H1 (cell line): ENCODE data around the gene SUGP2. TPM values are rescaled to one million over a fixed set of nuclear protein-coding genes. Genes with fewer than 3 reads are reported as not detected.

Experiments used
- CTCF ChIA-PET: fragments of 300-600 bp; sonication (Branson Sonifier 250); formaldehyde crosslinking; loops from one replicate; lab custom pipeline; 2021; ENCODE audit not compliant: partially characterized antibody; lab: Charles Lee
- POLR2A ChIA-PET: fragments of 300-600 bp; sonication (Branson Sonifier 250); formaldehyde crosslinking; loops from one replicate; lab custom pipeline; 2021; ENCODE audit warnings: inconsistent platforms; ENCODE audit not compliant: partially characterized antibody; lab: Charles Lee
- DNase-seq, 2 experiments: peaks; one replicate each; pipeline versions ENCODE4 v3.0.0 to v3.0.0-alpha.2; 2010 to 2022; ENCODE audit warnings: low spot score in 2 of 2, low read depth in 1 of 2, mixed read lengths in 1 of 2
- FAIRE-seq: peaks from 2 replicates; lab custom pipeline; 2011; peaks lifted over from hg19 to GRCh38; lab: Jason Lieb, UNC
- H2AFZ ChIP-seq: 2 replicates; pipeline ENCODE4 v1.8.1; 2012; ENCODE audit warnings: low read length, inconsistent platforms
- H2AK5ac ChIP-seq: 2 replicates; pipeline ENCODE4 v1.6.1; 2013; ENCODE audit warnings: low read depth, low read length
- H2BK120ac ChIP-seq: replicated peaks from 2 replicates; pipeline ENCODE3; 2013; ENCODE audit warnings: low read depth, low read length, inconsistent platforms
- H2BK12ac ChIP-seq: 2 replicates; pipeline ENCODE4 v1.6.1; 2013; ENCODE audit warnings: low read depth, low read length
- H2BK15ac ChIP-seq: 2 replicates; pipeline ENCODE4 v1.6.1; 2013; ENCODE audit warnings: low read length
- H2BK20ac ChIP-seq: 2 replicates; pipeline ENCODE4 v1.6.1; 2013; ENCODE audit warnings: low read length
- H2BK5ac ChIP-seq: 2 replicates; pipeline ENCODE4 v1.6.1; 2013; ENCODE audit warnings: low read depth, low read length
- H3K14ac ChIP-seq: 2 replicates; pipeline ENCODE4 v1.6.1; 2013; ENCODE audit warnings: inconsistent platforms; ENCODE audit not compliant: insufficient read length
- H3K18ac ChIP-seq: 2 replicates; pipeline ENCODE4 v1.6.1; 2013; ENCODE audit warnings: low read length; ENCODE audit errors: extremely low read depth
- H3K23ac ChIP-seq: 2 replicates; pipeline ENCODE4 v1.6.1; 2013; ENCODE audit warnings: inconsistent platforms; ENCODE audit not compliant: insufficient read length
- H3K23me2 ChIP-seq: 2 replicates; pipeline ENCODE4 v1.6.1; 2013; ENCODE audit warnings: low read depth, low read length
- H3K27ac ChIP-seq: 2 replicates; pipeline ENCODE4 v1.6.1; 2011; ENCODE audit warnings: low read depth, low read length, inconsistent platforms
- H3K27me3 ChIP-seq, 4 experiments: replicated peaks in 1 of 4; 1 replicate in 1 of 4; 2 replicates in 3 of 4; pipeline versions ENCODE4 v1.6.1 to v1.8.1; 2011 to 2013; ENCODE audit warnings: low read length in 3 of 4, mild to moderate bottlenecking in 3 of 4, inconsistent platforms in 2 of 4, mixed read lengths in 2 of 4, moderate library complexity in 1 of 4; ENCODE audit not compliant: control insufficient read depth in 3 of 4, insufficient read depth in 3 of 4; ENCODE audit errors: extremely low read depth in 1 of 4
- H3K36me3 ChIP-seq, 4 experiments: 2 replicates each; pipeline versions ENCODE4 v1.6.1 to v1.8.1; 2011 to 2013; ENCODE audit warnings: mild to moderate bottlenecking in 4 of 4, low read length in 3 of 4, moderate library complexity in 2 of 4, control low read depth in 1 of 4, inconsistent platforms in 1 of 4; ENCODE audit not compliant: insufficient read depth in 4 of 4, control insufficient read depth in 2 of 4
- H3K4ac ChIP-seq: replicated peaks from 2 replicates; pipeline ENCODE3; 2013; ENCODE audit warnings: low read length, low read depth, mixed read lengths, inconsistent platforms; ENCODE audit not compliant: insufficient read length
- H3K4me1 ChIP-seq, 4 experiments: replicated peaks in 1 of 4; 1 replicate in 1 of 4; 2 replicates in 3 of 4; pipeline versions ENCODE4 v1.6.1 to v1.8.1; 2011 to 2013; ENCODE audit warnings: low read length in 3 of 4, inconsistent platforms in 2 of 4, mixed read lengths in 1 of 4; ENCODE audit not compliant: insufficient read depth in 4 of 4, control insufficient read depth in 3 of 4
- H3K4me2 ChIP-seq, 2 experiments: 2 replicates each; pipeline versions ENCODE4 v1.6.1 to v1.8.1; 2011 to 2013; ENCODE audit warnings: low read depth in 2 of 2, low read length in 2 of 2, control low read depth in 1 of 2, inconsistent platforms in 1 of 2, mild to moderate bottlenecking in 1 of 2; ENCODE audit not compliant: insufficient read depth in 1 of 2
- H3K4me3 ChIP-seq, 4 experiments: fragments of 200-600, 300-600 bp in 1 of 4; sonication (generic), shearing (Covaris generic), sonication (Bioruptor Twin) in 1 of 4; 2 replicates each; pipeline versions ENCODE4 v1.5.1 to v1.8.1; 2011 to 2016; ENCODE audit warnings: low read length in 4 of 4, low read depth in 3 of 4, control low read depth in 2 of 4, inconsistent platforms in 2 of 4, mild to moderate bottlenecking in 2 of 4, mixed read lengths in 1 of 4, moderate library complexity in 1 of 4; ENCODE audit not compliant: insufficient read depth in 2 of 4; ENCODE audit errors: extremely low read depth in 1 of 4
- H3K56ac ChIP-seq: replicated peaks from 2 replicates; pipeline ENCODE3; 2013; ENCODE audit warnings: low read depth, mild to moderate bottlenecking, mixed read lengths, low read length, inconsistent platforms; ENCODE audit not compliant: insufficient read length
- H3K79me1 ChIP-seq: 2 replicates; pipeline ENCODE4 v1.6.1; 2013; ENCODE audit warnings: low read depth, low read length, control low read depth
- H3K79me2 ChIP-seq, 2 experiments: 2 replicates each; pipeline versions ENCODE4 v1.6.1 to v1.8.1; 2012 to 2013; ENCODE audit warnings: low read length in 2 of 2, mild to moderate bottlenecking in 2 of 2, inconsistent platforms in 1 of 2; ENCODE audit not compliant: insufficient read depth in 2 of 2, control insufficient read depth in 1 of 2
- H3K9ac ChIP-seq, 4 experiments: replicated peaks in 1 of 4; 1 replicate in 1 of 4; 2 replicates in 3 of 4; pipeline versions ENCODE4 v1.6.1 to v1.8.1; 2011 to 2013; ENCODE audit warnings: low read depth in 3 of 4, low read length in 3 of 4, control low read depth in 2 of 4, mild to moderate bottlenecking in 2 of 4, moderate library complexity in 2 of 4, inconsistent platforms in 1 of 4; ENCODE audit errors: extremely low read depth in 1 of 4
- H3K9me3 ChIP-seq, 2 experiments: 2 replicates each; pipeline versions ENCODE4 v1.6.1 to v1.8.1; 2012 to 2013; ENCODE audit warnings: mild to moderate bottlenecking in 2 of 2, moderate library complexity in 2 of 2, control low read depth in 1 of 2, inconsistent platforms in 1 of 2, low read depth in 1 of 2, low read length in 1 of 2, mixed read lengths in 1 of 2; ENCODE audit not compliant: insufficient read depth in 2 of 2
- H4K20me1 ChIP-seq, 2 experiments: replicated peaks in 1 of 2; 2 replicates each; pipeline versions ENCODE3 to v1.8.1; 2011 to 2013; ENCODE audit warnings: inconsistent platforms in 2 of 2, low read length in 2 of 2, mild to moderate bottlenecking in 1 of 2; ENCODE audit not compliant: insufficient read depth in 2 of 2, control insufficient read depth in 1 of 2
- H4K5ac ChIP-seq: 2 replicates; pipeline ENCODE4 v1.6.1; 2013; ENCODE audit warnings: low read length, low read depth, mixed read lengths, inconsistent platforms; ENCODE audit not compliant: insufficient read length
- H4K8ac ChIP-seq: 2 replicates; pipeline ENCODE4 v1.8.0; 2013; ENCODE audit warnings: mild to moderate bottlenecking, moderate library complexity, low read length, inconsistent platforms; ENCODE audit not compliant: insufficient read depth; ENCODE audit errors: extremely low read depth
- H4K91ac ChIP-seq: replicated peaks from 2 replicates; pipeline ENCODE3; 2013; ENCODE audit warnings: low read length, mixed read lengths, inconsistent platforms; ENCODE audit not compliant: insufficient read length
- ASH2L ChIP-seq: fragments of 200-600, 300-600 bp; sonication (generic); IDR thresholded peaks from one replicate; pipeline ENCODE4 v1.7.1; 2017; ENCODE audit warnings: low read length
- CEBPB ChIP-seq: IDR thresholded peaks from 2 replicates; pipeline ENCODE4 v1.6.1; 2012; ENCODE audit warnings: low read depth, low read length
- EZH2 ChIP-seq: fragments of 200-600 bp; sonication (generic); IDR thresholded peaks from 2 replicates; pipeline ENCODE4 v1.7.1; 2012; ENCODE audit warnings: low read depth, mild to moderate bottlenecking, moderate library complexity, low read length, inconsistent platforms; ENCODE audit not compliant: severe bottlenecking
- KDM5A ChIP-seq: fragments of 200-600 bp; IDR thresholded peaks from 2 replicates; pipeline ENCODE4 v1.7.1; 2012; ENCODE audit warnings: mild to moderate bottlenecking, low read length, inconsistent platforms, mixed read lengths
- MAFK ChIP-seq: IDR thresholded peaks from 2 replicates; pipeline ENCODE4 v1.6.1; 2012; ENCODE audit warnings: low read depth, mild to moderate bottlenecking, improper control_type of control experiment, low read length
- NRF1 ChIP-seq: IDR thresholded peaks from 2 replicates; pipeline ENCODE4 v1.6.1; 2011; ENCODE audit warnings: mild to moderate bottlenecking, low read depth, low read length, improper control_type of control experiment
- RBBP5 ChIP-seq: IDR thresholded peaks from 2 replicates; pipeline ENCODE4 v1.7.1; 2012; ENCODE audit warnings: low read depth, mild to moderate bottlenecking, inconsistent platforms, low read length, moderate library complexity, borderline replicate concordance
- SIN3A ChIP-seq, 2 experiments: IDR thresholded peaks in 1 of 2; conservative IDR thresholded peaks in 1 of 2; 2 replicates each; pipeline ENCODE4 v1.6.1; 2011 to 2012; ENCODE audit warnings: low read length in 2 of 2, improper control_type of control experiment in 1 of 2, low read depth in 1 of 2, mild to moderate bottlenecking in 1 of 2
- SRF ChIP-seq: IDR thresholded peaks from 2 replicates; pipeline ENCODE4 v1.6.1; 2011; ENCODE audit warnings: mild to moderate bottlenecking, low read depth, low read length, moderate library complexity
- TAF1 ChIP-seq: IDR thresholded peaks from 2 replicates; pipeline ENCODE4 v1.6.1; 2011; ENCODE audit warnings: mild to moderate bottlenecking, low read depth, low read length
- TEAD4 ChIP-seq: IDR thresholded peaks from 2 replicates; pipeline ENCODE4 v1.6.1; 2012; ENCODE audit warnings: low read depth, low read length, inconsistent platforms, mixed read lengths
- USF2 ChIP-seq: IDR thresholded peaks from 2 replicates; pipeline ENCODE4 v1.6.1; 2011; ENCODE audit warnings: low read length, improper control_type of control experiment
- WGBS, 2 experiments: shearing (Covaris generic) in 1 of 2; methylation state at CpG; one replicate each; pipeline versions ENCODE4 v1.1.6 to v1.1.7; 2013 to 2015; ENCODE audit warnings: low lambda C conversion rate in 2 of 2, mixed read lengths in 2 of 2, inconsistent platforms in 1 of 2, low coverage in 1 of 2, missing lambda C conversion rate in 1 of 2; ENCODE audit not compliant: insufficient replicate concordance in 2 of 2, insufficient coverage in 1 of 2, insufficient read length in 1 of 2; ENCODE audit errors: extremely low coverage in 1 of 2, missing lambda C conversion rate in 1 of 2; 5-methylcytosine and 5-hydroxymethylcytosine counted together
- polyA plus RNA-seq, 7 experiments: library from polyadenylated mRNA; depleted of rRNA in 3 of 7; stranded (reverse) in 5 of 7; unstranded in 2 of 7; fragments of >200 nt in 5 of 7; fragments of 200-250 nt in 2 of 7; gene quantifications; 1 replicate in 5 of 7; 2 replicates in 1 of 7; 4 replicates in 1 of 7; pipeline versions ENCODE4 v1.2.1 to v1.2.3, GENCODE V29; 2011 to 2013; ENCODE audit warnings: missing spikeins in 2 of 7, mixed read lengths in 2 of 7
- total RNA-seq: library from RNA; stranded (reverse); fragmentation: NEBNext Ultra II Directional; extraction: Animal tissue kit (Norgen Biotek cat#: 25700); gene quantifications from 2 replicates; pipeline ENCODE4 v1.2.1, GENCODE V29; 2021

SUGP2 gene
- total and polyA plus RNA-seq, 2 of the 8 experiments (the other 6 are each of a cell fraction or from before 2014, with no cell fraction given) = 57.7 to 114 TPM

- POLR2A ChIA-PET = interaction anchor here (0.6 to 1.3 kb wide), 2 partner anchors 10 to 29 kb away, joined by 3 read pairs; no protein-coding TSS in a partner anchor
- H4K5ac ChIP-seq = no peak overlapping the region
- H3K56ac ChIP-seq = no peak overlapping the region
- H3K4me3 ChIP-seq = no peak overlapping the region
- H3K4me1 ChIP-seq = no peaks in the 10 kb centered on the region
- no peak overlapping the region for H2AK5ac ChIP-seq
- H3K9me3 ChIP-seq = peaks cover 12 to 13% of the 10 kb centered on the region in 2 experiments
- H2BK5ac ChIP-seq = no peak overlapping the region
- H3K4me2 ChIP-seq = no peak overlapping the region
- no peak overlapping the region for H2BK20ac ChIP-seq
- no peak overlapping the region for H4K8ac ChIP-seq
- H3K36me3 ChIP-seq = peaks cover 9 to 40% (median 24%) of the 10 kb centered on the region in 4 experiments
- H2BK15ac ChIP-seq = no peak overlapping the region
- no peak overlapping the region for H3K4ac ChIP-seq
- no peak overlapping the region for H3K9ac ChIP-seq
- H3K27me3 ChIP-seq = no peaks in the 10 kb centered on the region; a peak in 1 of 7 replicates
- no peaks in the 10 kb centered on the region for H3K23me2 ChIP-seq
- no peak overlapping the region for H3K27ac ChIP-seq
- H3K18ac ChIP-seq = no peak overlapping the region
- peaks cover 12 to 62% of the 10 kb centered on the region in 2 experiments; a peak in 3 of 4 replicates for H3K79me2 ChIP-seq
- no peak overlapping the region for H3K14ac ChIP-seq
- H3K23ac ChIP-seq = no peak overlapping the region
- H2BK12ac ChIP-seq = no peak overlapping the region
- H2AFZ ChIP-seq = no peak overlapping the region
- CTCF ChIA-PET = interaction anchor here (0.9 to 1.1 kb wide), 2 partner anchors 10 to 13 kb away, joined by 3 to 5 read pairs; no protein-coding TSS in a partner anchor
- 87% methylated on average over 4 of the region's 4 CpGs; no CpG with 5 or more reads in 1 of the 2 experiments for WGBS, 2 experiments
- DNase-seq (no peak), FAIRE-seq (no peak)
- no peak overlapping the region for H4K91ac ChIP-seq
- H4K20me1 ChIP-seq = peaks cover 8 to 18% of the 10 kb centered on the region in 2 experiments
- H3K79me1 ChIP-seq = peaks cover 30% of the 10 kb centered on the region
- H2BK120ac ChIP-seq = no peak overlapping the region
- no peak for TF ChIP-seq MAFK
- no peak for TF ChIP-seq ASH2L
- no peak for TF ChIP-seq CEBPB
- no peak for TF ChIP-seq TAF1
- no peak for TF ChIP-seq TEAD4
- TF ChIP-seq RBBP5 = no peak
- no peak for TF ChIP-seq KDM5A
- no peak for TF ChIP-seq SRF
- TF ChIP-seq USF2 = no peak
- TF ChIP-seq EZH2 = no peak
- TF ChIP-seq SIN3A (conservative IDR thresholded peaks at IDR 0.05 in 1 of 2, IDR thresholded peaks at IDR 0.05 in 1 of 2; ENCODE audit: low read depth in 1 of 2, low read length in 2 of 2) = no peak
- no peak for TF ChIP-seq NRF1
These were observed 6.6 kb upstream of the SUGP2 start for GRCh38 chr19:19039901-19040300.
